Suppressor macrophage (primary cell): ENCODE measurements around the gene TMEM179.
"Not testable (repeated sequence)": the region's sequence is repeated elsewhere in the genome, so short reads cannot be mapped to it uniquely, and the experiment has no call there.

Experiments
- DNase-seq, 4 experiments: peaks; one replicate each; pipeline ENCODE4 v3.0.0-alpha.2; 2020 to 2022

Gene TMEM179

DNA sequence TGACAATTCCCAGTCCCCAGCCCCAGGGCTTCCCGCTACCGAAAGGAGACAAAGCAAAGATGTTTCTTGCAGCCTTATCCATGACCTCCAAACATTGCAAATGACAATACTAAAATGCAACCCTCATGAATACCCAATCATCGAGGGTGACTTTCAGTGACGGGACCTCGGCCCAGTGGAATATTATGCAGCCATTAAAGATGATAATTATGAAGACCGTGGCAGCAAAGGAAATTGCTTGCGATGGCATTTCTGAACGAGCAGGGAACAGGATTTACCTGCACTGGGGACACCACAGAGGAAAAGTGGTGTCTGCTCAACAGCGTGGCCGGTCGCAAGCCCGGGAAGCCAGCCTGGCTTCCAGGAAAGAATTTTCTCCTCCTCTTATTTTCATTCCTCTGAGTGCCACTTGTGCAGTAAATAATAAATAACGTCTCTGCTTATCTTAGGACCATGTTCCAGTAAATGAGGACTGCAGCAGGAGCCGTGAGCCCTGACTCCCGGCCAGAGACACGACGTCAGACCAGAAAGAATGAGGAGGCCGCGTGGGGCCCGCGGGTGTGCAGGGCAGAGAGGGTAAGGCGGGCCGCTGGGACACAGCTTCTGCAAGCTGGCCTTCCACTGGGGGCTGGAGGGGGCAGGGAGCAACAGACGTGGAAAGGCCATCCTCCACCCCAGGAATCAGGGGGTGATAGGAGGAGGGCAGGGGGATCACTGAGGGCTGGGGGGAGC lies 18.4 kb downstream of the TMEM179 start:
- no peak for DNase-seq

DNA sequence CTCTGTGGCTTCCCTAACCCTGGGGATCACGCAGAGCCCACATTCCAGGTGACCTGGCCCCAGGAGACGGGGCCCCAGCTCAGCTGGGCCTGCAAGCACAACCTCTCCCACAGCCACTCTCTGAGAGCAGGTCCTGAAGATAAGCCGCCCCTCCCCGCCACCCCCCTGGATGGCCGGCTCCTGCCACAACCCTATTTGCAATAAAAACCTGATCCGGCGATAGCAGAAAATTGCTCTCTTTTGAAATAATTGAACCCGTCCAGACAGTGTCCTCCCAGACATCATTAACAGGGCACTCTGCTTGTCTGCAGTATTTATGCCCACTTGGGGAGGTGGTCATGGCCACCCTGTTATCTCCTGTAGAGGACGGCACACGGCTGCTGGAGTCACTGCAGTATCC lies 20.0 kb downstream of the TMEM179 start:
- DNase-seq = no peak

DNA sequence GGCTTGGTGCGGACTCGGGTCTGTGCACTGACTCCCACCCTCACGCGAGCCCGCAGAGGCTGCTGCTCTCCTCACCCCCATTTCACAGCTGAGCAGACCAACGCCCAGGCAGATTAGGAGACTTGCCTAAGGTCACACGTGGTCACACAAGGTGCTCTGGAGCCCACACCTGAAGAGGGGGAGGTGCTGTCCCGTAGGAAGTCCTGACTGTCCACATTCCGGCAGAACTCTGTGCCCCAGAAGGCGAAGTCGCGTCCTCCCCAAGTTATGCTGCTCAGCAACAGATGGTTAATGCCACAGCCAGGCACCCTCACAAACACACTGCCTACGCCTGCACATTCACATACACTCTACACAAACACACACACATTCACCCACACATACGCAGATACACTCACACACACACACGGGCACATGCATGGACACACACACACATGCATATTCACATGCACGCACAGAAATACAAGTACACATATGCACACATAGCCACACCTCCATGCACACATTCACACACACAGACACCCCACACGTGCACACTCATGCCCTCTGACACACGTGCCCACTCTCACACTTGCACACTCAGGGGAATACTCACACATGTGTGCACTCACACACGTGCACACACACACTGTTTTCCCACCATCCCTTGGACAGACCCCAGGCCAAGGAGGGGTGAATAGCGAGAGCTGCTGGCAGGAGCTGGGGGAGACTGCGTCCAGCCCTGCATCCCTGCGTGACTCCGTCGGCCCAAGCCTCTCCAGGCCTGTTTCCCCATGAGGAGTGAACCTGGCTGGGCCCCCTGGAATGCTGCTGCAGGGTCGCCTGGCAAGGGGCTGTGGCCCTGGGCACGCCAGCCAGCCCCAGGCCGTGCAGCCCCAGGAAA lies 20.9 kb downstream of the TMEM179 start:
- no peak for DNase-seq

DNA sequence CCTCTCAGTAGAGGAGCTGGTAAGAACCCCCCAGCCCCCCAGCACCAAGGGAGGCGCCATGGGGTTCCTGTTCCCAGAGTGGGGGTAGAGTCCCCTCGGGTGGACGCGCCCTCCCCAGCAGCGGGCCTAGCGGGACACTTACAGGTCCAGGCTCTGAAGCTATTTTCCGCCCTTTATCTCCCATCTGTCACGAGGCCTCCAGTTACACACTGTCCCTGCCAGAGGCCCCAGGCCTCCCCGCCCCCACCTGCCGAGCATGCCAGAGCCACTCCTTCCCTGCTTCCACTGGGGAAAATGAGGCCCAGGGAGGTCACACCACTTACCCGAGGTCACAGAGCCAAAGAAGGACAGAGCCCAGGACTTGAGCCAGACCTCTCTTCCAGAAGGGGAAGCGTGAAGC lies 21.9 kb downstream of the TMEM179 start:
- DNase-seq = no peak

DNA sequence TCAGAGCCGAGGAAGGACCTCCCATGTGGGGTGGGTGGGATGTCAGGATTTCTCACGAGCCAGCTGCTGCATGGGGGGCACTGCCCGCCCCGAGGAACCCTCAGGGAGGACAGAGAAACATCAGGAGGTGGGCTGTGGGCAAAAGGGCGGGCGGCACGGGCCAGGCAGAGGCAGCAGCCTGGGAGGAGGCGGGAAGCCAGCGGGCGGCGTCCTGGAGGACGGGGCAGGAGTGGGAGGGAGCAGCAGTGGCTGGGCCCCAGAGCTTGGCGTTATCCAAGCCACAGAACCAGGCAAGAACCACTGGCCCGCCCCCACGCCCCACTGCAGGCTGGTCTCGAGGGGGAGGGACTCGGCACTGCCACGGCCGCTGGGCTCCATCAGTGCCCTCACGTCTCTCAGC lies 22.6 kb downstream of the TMEM179 start:
- no peak for DNase-seq

DNA sequence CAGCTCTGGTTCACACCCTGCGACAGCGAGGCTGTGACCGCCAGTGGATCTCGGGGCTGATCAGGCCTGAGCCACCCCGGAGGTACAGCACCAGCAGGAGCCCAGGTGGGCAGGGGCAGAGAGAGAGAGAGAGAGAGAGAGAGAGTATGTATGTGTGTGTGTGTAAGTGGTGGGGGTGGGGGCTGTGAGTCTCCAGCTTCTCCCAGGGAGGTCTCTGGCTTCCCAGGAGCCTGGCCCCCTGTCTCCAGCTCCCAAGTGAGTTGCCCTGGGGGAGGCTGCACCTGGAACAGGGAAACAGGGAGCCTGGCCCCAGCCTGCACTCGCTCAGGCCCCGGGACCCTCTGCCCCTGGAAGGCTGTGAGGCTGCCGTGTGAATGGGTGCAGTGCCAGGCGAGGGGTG lies 23.1 kb downstream of the TMEM179 start:
- no peak for DNase-seq

DNA sequence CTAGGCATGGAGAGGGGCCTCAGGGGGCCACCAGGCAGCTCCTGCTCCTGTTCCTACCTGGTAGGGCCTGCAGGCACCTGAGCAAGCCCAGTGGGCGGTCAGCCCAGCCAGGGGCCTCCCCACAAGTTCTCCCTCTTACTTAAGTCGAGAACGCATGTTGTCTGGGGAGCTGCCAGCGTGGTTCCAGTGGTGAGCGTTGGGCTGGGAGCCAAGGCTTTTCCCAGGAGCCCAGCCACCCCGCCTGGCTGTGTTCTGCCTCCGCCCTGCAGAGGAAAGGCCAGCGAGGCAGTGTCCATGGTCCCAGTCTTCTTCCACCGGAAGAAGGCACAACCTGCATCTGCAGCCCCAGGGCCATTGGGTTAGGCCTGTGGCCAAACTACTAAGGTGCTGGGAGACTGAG lies 23.6 kb downstream of the TMEM179 start:
- no peak for DNase-seq

DNA sequence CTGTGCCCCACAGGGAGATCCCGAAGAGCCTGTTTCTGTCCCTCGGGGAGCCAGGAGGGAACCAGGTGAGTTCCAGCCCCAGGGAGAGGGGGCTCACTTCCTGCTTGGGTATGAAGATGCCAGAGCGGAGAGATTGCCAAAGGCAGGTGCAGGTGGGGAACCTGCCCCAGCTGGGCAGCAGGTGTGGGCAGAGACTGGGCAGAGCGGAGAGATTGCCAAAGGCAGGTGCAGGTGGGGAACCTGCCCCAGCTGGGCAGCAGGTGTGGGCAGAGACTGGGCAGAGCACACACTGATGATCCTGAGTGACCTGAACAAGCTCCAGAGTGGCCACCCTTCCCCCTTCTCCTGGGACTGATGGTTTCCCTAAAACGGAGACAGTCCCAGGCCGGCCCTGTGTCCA lies 24.6 kb downstream of the TMEM179 start:
- DNase-seq = not testable (repeated sequence)

DNA sequence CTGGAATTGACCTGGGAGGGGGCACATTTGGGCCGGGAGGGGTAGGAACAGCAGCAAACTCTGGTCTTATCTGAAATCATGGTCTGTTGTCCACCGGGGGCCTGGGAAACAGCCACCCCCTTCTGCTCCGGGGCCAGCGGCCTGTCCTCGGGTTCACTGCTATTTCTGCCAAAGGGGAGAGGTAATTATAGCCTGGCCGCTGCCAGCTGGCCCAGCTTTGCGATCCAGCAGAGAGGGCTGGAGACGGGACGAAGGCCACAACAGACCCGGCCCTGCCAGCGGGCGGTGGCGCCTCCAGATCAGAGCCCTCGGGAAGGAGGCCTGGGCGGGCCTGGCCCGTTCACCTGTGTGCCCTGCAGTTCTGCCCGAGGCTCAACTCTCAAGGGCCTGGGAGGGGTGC lies 25.1 kb downstream of the TMEM179 start, which contains the start of gene C14orf180:
C14orf180 (plus strand) TSS at position 258 of the 400 bp plus-strand sequence. CDS start 6,667 bp downstream, outside the sequence.
- no peak for DNase-seq

DNA sequence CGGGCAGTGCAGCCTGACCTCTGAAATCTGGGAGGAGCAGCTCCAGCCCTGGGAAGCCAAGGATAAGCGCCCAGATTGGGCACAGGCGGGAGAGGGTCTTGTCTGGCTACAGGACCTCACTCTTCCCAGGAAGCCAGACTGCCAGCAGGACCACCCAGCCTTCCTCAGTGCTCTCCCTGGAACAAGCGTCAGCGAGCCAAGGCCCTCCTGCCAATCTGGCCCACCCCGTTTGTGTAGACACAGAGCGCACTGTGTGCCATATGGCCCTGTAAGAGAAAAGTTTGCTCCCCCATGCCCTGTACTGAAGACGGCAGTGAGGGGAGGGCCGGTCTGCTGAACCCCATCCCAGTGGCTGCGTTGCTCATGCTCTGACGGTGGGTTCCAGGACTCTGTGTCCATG lies 26.3 kb downstream of the TMEM179 start:
- DNase-seq = no peak

DNA sequence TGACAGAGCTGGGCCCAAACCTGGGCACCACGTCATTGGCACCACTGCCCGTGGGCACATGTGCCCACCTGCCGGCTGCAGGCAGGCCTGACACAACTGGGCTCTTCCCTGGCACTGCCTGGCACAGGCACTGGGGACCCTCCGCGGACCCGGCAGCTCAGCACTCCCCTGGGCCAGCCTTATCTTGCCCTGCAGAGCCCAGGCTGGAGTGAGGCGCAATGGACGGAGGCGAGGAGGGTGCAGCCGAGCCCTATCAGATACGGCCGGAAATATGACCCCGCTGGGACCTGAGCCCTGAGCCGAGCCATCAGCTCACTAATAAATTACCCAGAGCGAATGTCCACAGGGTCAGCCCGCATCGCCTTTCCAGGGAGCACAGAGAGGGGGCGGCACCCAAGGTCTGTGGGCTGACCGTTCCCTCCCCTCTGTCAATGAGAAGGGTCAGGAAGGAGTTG lies 26.7 kb downstream of the TMEM179 start:
- DNase-seq = no peak

DNA sequence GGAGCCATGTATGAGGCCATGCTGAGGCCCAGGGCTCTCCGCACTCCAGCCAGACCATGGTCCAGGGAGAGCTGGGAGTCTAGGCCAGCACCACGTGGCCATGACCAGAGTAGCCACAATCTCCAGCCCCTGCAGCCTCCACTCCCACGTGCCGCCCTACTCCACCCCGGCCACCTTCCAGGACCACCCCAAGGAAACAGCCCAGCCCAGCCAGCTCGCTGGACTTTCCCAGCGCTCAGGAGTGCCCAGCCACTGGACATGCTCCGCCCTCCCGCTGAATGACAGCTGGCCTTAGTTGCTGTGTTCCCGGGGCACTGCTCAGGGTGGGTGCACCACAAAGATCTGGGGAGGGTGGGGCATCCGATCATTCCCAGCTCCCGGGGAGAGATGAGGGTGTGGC lies 27.1 kb downstream of the TMEM179 start:
- DNase-seq = no peak

DNA sequence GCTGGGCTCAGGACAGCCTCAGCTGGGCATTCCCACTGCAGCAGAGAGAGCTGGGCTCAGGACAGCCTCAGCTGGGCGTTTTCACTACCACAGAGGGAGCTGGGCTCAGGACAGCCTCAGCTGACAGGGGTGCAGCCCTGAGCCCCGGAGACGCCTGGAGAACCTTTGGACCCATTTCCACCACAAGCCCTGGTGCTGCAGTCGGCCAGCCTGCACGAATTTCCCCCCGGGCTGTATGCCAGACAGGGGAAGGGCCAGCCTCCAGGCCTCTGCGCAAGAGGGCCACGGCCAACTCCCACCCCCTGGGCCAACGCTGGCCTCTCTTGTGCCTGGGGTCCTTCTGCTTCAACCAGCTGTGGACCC lies 27.6 kb downstream of the TMEM179 start:
- DNase-seq = no peak

DNA sequence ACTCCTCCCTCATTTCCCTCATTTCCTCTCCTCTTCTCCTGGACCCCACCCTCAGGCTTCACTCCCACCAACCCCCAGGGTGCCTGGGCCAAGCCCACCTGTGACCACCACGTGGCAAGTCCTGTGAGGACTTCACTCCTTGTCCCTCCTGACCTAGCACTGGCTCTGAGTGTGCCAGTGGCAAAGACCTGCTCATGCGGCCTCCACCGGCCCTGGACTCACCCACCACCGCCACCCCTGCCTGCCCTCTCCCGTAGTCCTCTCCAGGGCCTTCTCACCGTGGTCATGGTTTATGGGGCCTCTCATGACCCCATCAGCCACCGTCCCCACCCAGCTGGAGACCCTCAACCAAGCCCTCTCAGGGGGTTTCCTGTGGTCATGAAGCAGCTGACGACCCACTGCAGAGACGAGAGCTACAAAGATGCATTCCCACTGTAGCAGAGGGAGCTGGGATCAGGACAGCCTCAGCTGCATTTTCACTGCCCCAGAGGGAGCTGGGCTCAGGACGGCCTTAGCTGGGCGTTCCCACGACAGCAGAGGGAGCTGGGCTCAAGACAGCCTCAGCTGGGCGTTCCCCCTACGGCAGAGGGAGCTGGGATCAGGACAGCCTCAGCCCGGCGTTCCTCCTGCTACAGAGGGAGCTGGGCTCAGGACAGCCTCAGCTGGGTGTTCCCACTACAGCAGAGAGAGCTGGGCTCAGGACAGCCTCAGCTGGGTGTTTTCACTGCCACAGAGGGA lies 28.2 kb downstream of the TMEM179 start:
- DNase-seq = no peak

DNA sequence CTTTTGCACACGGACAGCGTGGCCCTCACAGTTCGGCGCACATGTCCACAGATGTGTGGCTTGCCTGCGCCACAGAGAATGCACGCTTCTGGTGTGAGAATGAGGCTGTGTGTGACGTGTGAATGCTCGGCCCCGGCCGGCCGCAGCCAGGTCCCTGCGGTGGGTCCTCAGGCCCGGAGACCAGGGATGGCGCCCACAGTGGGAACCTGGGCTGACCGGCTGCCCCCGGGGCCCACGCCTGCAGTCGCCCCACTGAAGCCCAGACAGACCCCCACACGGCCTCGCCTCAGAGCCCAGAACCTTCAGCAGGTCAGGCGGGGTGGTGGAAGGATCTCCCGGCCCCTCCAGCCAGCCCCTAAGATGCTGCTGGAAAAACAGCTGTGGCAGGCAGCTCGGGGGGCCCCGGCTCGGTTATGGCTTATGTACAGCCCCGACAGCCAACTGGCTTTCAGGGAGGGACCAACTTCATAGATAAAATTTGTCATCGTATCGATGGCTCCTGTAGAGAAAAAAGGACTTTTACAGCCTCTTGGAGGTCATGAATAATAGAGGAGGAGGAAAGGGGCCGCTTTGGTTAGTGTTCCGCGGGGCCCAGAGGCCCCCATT lies 29.5 kb downstream of the TMEM179 start:
- DNase-seq = no peak

DNA sequence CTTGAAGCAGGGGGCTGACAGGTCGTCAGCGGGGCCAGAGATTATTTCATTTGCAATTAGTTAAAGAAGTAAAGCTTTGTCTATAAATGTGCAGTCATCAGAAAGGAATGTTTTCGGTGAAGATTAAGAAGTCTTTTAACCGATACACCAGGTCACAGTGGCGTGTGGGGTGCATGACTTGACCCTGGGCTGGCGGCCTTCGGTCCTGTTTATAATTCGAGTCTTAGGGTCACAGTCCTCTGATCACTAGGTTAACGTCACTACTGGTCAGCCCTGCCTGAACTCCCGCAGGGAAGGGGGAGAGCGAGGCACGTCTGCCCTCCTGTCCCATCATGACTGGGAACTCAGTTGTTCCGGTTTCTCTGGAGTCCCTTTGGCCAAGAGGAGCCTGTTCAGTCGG lies 30.0 kb downstream of the TMEM179 start:
- no peak for DNase-seq

DNA sequence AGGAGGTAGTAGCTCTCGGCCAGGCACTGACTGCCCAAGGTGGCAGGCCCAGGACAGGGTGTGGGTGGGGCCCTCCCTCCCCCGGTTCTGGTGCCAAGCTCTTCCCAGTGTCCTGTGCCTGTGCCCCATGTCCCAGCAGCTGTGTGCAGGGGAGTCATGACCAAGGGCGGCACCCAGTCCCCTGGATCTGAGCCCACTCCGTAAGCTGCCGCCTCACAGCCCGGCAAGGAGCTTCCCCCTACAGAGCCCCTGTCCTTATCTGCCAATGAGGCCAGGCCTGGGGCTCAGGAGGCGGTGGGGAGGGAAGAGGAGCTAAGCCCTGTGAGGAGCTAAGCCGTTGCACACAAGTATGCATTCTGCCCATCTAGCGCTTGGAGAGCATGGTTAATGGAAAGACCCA lies 30.6 kb downstream of the TMEM179 start:
- no peak for DNase-seq

DNA sequence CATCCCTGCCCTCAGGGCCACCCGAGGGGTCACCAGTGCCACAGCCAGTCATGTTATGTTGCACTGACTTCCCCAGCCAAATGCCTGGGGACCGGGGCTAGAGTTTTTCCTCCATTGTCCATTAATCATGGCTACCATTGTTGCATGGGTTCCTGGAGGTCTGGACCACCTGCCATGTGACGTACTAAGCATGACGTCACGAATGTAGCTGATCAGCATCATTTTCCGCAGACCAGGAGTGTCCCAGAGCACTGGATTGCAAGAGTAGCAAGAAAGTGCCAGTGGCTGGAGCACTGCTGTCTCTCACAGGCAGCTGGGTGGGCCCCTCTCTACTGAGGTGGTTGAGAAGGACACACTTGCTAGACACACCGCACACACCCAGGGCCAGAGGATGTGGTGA lies 31.9 kb downstream of the TMEM179 start:
- no peak for DNase-seq

DNA sequence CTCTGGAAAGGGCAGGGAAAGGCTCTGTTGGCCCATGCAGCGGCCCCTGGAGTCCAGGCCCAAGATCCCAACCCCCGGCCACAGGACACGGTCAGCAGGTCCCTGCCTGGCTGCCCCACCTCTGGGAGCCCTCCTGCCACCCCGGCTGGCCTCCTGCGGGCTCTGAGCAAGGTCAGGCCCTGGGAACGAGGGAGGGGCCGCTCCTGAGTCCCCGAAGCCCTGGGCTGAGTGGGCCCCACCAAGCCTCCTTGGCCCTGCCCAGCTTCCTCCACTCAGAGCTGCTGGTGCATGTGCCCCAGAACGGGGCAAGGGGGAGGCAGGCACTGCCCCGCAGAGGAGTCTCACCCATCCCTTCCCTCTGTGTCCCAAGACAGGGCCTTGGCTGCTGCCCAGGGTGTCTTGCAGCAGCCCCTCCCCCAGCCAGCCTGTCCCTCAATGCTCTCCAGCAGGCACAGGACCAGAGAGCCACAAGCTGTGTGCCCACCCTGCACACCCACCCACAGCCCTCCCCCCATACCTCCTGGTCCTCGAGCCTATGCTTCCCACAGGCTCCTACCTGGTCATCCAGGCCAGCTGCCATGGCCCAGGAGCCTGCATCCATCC lies 32.4 kb downstream of the TMEM179 start:
- no peak for DNase-seq

DNA sequence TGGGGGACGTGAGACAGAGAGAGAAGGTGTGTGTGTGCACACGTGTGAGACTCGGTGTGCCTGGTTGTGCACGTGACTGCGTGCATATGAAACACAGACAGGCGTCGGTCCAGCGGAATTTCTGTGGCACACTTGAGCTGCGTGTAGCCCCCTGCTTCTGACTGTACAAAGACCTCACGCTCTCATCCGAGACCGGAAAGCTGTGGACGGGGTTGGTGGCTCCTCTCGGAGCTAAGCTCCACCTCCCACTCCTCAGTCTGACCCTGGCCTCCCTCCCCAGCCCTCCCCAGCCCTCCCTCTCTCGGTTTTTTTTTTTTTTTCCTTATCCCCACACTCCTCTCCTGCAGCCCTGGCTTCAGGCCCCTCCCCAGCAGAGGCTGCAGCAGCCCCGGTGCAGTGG lies 33.3 kb downstream of the TMEM179 start:
- no peak for DNase-seq

DNA sequence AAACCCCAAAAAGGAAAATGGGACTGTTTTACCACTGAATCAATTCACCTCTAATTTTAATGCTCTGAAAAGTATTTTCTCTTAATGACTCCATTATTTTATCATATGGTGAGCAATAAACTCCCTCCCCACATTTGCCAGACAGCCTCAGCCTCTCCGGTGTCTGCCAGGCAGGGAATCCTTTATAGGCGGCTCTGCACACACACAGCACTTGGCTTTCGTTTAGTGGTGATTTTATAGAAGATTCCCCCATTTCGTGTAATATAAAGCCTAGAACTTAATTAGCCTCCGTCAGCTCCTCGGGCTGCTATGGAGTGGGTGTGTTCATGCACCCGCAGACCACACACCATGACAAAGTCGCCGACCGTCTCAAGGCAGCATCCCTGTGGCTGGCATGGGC lies 35.1 kb downstream of the TMEM179 start:
- no peak for DNase-seq

DNA sequence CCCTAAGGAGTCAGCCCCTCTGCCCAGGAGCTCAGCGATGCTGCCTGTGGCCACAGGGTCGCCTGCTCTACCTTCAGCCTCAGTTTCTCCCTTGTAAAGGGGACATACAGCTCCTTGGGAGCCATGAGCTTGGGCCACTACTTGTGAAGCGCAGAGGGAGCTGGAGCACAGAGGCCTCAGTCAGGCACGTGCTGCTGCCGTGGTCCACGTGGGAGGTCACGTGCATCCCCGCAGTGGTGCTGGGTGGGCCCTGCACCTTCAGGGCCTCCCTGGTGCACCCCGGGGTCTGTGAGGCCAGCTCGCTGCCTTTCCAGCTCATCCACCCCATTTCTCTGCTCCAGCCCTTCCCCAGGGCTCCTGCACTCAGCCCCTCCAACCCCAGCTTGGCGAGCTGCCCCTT lies 36.0 kb downstream of the TMEM179 start:
- DNase-seq = no peak

DNA sequence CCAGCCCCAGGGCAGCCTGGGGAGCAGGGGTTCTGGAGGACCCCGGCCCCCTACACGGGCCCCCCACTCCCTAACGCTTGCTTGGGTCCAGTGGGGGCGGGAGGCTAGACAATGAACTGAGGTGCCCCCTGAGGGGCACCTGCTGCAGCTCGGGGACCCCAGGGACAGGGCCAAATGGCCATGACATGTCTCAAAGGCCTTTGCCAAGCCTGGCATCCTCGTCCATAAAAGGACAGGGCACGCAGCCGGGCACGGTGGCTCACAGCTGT lies 36.7 kb downstream of the TMEM179 start:
- no peak for DNase-seq
